HG02981 (cell line): ENCODE data around the gene RFPL3.
"Not testable (repeated sequence)": the region's sequence is repeated elsewhere in the genome, so short reads cannot be mapped to it uniquely, and the experiment has no call there.

ENCODE experiments used
- ATAC-seq: cut with Tn5 transposase; IDR thresholded peaks from one replicate; pipeline ENCODE4 v1.9.1; 2021; ENCODE audit warnings: mild to moderate bottlenecking, moderate library complexity; ENCODE audit not compliant: unreplicated experiment

The RFPL3 gene

DNA sequence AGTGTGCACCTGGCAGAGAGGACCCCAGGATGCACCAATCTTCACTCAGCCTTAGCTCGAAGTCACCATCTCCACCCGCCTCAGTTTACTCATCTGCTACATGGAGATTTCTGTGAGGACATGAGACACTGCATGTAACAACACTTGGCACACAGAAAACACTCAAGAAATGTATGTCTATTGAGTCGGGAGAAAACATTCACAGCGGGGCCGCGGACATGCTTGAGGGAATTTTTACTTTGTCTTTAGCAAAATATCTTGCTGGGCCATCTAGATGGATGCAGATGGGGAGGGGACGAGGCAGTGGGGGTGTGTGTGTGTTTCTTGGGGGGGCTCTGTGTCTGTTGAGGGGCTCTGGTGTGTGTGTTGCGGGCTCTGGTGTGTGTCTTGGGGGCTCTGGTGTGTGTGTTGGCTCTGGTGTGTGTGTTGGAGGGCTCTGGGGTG, 28.4 kb upstream of the RFPL3 start:
- no peak for ATAC-seq

DNA sequence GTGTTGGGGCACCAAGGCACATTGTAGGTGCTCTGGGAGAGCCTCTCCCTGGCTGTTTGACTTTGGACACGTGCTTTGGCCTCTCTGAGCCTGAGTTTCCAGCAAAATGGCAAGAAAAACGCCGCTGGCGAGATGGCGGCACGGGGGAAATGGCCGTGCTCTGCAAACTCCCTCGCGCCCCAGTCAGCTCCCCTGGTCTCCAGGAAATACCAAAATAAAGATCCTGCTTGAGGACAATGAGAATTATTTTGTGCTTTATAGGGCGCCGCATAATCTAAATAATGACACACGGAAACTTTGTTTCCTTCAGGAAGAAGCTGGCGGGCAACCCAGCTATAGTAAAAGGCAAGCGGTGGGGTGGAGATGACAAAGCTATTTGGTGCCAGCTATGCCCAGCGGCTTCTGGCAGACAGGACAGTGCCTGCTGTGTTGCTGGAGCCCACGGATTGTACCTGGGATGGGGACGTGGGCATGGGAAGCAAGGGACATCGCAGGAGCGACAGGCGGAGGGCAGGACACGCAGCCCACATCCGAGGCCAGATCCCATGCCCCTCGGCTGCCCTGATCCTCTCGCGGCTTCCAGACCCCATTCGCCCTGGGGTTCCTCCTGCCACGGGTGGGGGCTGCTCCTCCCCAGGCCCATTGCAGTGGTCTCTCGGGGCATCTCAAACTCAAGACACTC, 26.3 kb upstream of the RFPL3 start:
- ATAC-seq, result no peak

DNA sequence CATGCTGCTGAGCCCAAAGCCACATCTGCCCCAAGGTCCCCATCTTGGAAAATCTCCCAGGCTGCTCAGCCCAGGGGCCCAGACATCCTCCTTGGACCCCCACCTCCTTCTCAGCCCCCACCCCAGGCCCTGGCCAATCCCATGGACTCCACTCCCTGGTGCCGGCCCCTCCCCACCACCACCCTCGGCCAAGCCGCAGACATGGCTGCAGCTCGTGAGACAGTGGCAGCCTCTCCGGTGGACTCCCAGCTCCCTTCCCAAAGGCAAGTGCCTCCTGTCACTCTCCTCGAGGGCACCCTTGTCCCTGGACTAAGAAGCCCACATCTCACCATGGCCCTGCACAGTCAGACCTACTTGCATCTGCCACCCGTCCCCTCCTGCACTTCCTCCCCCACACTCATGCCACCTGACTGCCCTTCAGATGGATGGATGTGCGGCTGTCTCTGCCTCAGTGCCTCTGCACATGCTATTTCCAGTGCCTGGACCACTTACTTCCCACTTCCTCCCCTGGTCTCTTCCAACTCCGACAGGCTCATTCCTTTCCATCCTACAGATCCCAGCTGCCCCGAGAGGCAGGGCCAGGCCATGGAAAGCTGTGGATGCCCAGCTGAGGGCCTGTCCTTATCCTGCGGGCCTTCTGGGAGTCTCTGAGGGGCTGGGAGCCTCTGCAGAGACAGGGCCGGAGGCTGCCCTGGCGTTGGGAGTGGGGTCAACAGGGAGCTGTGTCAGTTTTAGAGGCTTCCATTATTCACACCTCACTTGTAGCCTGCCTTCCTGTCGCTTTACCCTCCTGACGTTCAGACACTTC, 25.5 kb upstream of the RFPL3 start:
- ATAC-seq, result no peak

DNA sequence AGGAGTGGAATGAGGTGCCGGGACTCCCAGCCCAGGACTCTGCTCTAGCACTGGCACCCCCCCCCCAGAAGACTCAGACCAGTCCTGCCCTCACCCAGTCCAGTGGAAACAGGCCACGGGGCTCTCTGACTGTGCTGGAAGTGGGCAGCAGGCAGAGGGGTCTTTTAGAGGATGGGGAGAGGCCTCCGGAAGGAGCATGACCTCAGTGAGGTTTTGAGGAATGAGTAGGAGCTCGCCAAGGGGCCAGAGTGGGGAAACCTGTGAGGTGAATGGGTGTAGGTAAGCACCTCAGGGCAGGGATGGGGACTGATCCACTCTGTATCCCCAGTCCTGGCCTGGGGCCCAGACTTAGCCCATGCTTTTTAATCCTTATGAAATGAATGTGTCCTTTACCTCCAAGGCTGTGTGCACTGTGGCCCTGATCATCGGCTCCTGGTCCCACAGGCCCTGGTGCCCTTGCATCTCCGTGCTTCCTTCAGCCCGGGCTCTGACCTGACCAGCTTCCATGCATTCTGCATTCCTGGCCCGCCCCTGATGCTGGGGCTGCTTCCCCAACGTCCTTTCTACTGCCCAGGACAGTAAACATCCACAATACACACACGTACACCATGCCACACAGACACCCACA, 24.4 kb upstream of the RFPL3 start:
- no peak for ATAC-seq

- ATAC-seq, result no peak
These were observed 23.7 kb upstream of the RFPL3 start for GRCh38 chr22:32333769-32334659.

GRCh38 chr22:32334660-32335365, 22.9 kb upstream of the RFPL3 start:
- no peak for ATAC-seq

GRCh38 chr22:32335471-32335870, 22.2 kb upstream of the RFPL3 start:
- ATAC-seq, result no peak

GRCh38 chr22:32336121-32336603, 21.5 kb upstream of the RFPL3 start:
- no peak for ATAC-seq

DNA sequence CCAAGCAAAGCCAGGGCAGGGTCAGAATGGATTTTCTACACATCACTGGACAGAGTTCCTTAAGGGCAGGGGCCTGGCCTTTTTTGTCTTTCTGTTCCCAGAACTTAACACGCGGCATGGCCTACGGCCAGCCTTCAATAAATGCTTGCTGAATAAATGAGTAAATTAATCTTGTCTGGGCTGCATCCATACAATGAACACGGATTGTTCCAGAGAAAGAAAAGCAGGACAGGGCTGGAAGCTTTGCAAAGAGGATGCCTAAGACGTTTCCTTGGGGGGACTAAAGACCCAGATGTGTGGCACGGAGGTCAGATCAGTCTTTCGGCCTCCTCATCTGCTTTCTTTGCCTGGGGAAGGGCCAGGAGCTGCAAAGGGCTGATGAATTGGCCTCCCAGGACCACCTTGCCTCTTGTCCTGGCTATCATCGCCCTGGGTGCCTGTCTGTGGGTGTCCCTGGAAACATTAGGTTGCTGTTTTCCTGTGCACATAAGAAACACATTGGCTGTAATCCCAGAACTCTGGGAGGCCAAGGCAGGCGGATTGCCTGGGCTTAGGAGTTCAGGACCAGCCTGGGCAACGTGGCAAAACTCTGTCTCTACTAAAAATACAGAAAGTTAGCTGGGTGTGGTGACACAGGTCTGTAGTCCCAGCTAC, 20.8 kb upstream of the RFPL3 start:
- no peak for ATAC-seq

DNA sequence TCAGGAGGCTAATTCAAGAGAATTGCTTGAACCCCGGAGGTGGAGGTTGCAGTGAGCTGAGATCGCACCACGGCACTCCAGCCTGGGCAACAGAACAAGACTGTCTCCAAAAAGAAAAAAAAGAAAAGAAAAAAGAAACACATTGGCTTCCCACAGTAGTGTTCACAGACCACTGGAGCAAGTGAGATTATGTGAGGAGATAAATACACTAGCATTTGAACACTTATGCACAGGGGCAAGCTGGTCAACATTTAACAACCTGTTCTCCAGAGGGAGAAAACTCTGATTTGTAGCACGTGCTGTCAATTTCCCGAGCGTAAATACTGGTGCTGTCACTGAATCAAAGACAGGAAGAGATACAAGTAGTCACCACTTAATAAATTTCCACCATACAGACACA, 20.2 kb upstream of the RFPL3 start:
- not testable (repeated sequence) for ATAC-seq

DNA sequence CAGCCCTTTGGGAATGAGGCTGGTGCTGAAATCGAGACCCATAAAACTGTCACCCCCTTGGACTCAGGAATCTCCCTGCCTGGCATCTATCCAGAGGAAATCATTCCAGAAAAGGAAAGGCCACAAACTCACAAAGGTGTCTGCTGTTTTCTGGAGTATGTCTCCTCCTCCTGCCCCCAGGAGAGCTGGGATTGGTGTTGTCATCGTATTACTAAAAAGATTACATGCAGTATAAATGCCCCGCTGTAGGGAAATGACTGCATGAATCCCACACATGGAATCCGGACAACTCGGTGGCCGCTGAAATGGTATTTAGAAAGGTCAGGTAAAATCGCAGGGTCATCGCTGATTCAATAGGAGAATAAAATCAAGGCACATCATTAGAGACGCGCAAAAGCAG, 18.9 kb upstream of the RFPL3 start:
- no peak for ATAC-seq

DNA sequence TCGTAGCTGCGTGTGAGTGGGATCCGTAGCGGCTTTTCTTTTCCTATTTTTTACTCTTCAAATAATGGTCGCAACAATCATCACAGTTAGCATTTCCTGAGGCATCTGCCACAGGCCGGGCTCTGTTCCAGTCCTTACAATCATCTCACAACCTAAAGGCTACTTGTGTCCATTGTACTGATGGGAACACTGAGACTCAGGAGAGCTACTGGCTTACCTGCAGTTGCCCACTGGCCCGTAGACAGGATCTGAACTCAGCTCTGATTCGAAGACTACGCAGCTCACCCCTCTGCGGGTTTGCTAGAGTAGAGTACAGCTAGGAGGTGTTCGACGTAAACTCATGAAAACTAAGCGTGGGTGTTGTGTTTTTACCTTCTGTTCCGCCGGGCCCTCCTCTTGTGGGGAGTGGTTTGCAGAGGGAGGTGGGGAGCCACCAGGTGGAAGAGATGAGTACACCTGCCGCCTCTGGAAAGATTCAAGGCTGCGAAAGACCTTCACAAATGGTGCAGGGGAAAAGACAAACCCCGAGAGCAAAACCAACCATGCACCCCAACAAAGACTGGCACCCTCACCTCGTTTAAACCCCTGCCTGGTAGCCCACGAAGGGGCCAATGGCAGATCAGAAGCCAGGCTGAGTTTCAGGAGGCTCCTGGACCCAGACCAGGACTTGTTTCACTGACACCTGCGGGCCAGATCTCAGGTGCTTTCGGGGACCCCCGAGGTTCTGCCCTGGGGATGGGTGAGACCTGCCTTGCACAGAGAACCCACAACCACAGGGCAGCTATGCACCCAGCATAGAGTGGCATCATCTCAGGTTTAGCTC, 18.3 kb upstream of the RFPL3 start:
- ATAC-seq, result no peak

DNA sequence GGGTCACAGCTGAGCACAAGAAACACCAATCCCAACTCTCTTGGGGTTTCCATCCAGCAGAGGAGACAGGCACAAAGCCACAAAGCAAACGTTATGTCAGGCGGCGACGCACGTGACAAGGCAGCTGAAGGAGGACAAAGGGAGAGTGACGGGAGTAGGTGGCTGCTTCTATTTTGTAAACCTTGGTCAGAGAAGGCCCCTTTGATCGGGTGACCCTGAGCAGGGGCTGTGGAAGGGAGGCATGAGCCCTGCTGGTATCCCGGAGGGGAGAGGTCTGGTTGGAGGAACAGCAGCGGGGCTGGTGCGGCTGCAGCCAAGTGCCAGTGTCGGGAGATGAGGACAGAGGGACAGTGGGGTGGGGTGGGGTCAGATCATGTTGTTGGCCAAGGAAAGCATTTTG, 17.3 kb upstream of the RFPL3 start:
- ATAC-seq, result no peak

DNA sequence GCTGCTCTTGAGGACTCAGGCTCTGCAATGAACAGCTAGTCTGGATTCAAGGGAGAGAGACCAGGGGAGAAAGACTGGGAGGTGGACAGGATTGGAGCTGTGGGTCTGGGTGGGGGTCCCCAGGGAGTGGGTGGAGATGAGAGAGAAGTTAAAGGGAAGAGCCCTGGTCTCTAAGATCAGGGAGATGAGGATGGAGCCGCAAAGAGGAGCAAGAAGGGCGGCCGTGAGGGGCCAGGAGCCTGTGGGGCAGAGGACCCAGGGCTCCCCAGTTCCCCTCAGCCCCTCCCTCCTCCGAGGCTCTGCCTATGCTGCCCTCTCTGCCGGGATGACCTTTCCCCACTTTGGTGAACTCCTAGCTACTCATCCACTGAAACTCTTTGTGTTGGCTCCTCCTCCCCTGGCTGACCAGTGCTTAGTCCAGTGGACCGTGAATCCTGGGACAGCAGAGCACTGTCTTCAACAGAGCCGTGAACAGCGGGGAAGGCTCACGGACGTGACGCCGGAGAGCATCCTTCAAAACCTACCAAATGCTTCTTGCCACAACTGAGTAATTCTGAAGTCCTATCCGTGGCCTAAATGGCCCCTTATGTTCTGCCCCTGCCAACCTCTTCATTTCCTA, 16.4 kb upstream of the RFPL3 start:
- ATAC-seq, result no peak

DNA sequence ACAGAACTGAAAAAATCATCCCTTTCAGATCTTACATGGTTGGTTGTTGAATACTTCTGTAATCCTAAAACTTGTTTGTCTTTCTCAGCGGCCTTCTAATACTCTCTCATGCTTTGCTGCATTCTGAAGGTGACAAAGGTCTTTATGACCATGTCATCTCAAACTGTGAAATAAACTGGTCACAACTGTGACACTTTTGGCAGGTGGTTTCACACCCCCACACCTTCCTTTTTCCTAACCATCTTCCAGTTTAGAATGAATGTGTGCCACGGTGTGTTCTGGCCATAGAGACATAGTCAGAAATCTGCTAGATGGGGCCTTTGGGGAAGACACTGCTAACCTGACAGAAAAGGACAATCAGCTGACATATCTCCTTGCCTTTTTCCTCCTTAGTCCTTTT, 14.7 kb upstream of the RFPL3 start:
- no peak for ATAC-seq

DNA sequence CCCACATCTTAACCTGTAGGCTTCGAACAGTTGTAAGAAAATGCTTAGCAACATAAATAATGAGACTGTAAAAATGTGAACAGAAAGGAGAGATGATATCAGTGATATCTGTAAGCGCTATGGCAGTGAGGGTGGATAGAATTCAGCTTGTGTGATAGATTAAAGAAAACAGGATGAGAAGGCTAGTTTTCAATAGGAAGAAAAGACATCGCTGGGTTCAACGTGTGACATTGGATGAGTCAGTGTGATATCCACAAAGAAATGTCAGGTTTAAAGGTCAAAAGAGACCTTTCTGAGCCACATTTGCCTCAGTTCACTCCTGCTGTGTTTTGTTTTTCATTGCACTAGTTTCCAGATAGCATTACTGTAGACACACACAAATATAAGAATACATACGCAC, 13.7 kb upstream of the RFPL3 start:
- no peak for ATAC-seq

GRCh38 chr22:32348031-32348611, 9.5 kb upstream of the RFPL3 start:
- ATAC-seq, result no peak

DNA sequence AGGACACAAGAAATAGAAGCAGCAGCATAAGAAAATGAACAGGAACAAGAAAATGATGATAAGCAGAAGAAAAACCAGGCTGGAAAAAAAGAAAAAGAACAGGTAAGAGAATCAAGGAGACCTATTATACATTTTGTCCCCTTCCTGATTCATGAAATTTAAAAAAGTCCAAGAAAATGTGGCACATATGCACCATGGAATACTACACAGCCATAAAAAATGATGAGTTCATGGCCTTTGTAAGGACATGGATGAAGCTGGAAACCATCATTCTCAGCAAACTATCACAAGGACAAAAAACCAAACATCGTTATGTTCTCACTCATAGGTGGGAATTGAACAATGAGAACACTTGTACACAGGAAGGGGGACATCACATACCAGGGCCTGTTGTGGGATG, 5.8 kb upstream of the RFPL3 start:
- ATAC-seq, result not testable (repeated sequence)
